GM10266 (cell line): ENCODE results near the gene MRC1.

Experiments
- DNase-seq: peaks from one replicate; pipeline ENCODE4 v3.0.0; 2012; ENCODE audit errors: extremely low spot score
- TF ChIP-seq, protein P1 (sequence below): IDR thresholded peaks from 2 replicates; pipeline ENCODE4 v1.5.1; 2012; ENCODE audit warnings: mild to moderate bottlenecking, low read depth; ENCODE audit not compliant: control insufficient read depth, insufficient read depth; ENCODE audit errors: missing control alignments

Gene MRC1

GRCh38 chr10:17808971-17809841 is at the start of gene MRC1:
TSS of gene MRC1 (plus strand) at chr10:17809348. CDS start at chr10:17809466, 118 bp downstream.
- no peak for DNase-seq
- TF ChIP-seq, protein P1, sequence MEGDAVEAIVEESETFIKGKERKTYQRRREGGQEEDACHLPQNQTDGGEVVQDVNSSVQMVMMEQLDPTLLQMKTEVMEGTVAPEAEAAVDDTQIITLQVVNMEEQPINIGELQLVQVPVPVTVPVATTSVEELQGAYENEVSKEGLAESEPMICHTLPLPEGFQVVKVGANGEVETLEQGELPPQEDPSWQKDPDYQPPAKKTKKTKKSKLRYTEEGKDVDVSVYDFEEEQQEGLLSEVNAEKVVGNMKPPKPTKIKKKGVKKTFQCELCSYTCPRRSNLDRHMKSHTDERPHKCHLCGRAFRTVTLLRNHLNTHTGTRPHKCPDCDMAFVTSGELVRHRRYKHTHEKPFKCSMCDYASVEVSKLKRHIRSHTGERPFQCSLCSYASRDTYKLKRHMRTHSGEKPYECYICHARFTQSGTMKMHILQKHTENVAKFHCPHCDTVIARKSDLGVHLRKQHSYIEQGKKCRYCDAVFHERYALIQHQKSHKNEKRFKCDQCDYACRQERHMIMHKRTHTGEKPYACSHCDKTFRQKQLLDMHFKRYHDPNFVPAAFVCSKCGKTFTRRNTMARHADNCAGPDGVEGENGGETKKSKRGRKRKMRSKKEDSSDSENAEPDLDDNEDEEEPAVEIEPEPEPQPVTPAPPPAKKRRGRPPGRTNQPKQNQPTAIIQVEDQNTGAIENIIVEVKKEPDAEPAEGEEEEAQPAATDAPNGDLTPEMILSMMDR, result no peak

- TF ChIP-seq, protein P1, result no peak
- no peak for DNase-seq
Measured at GRCh38 chr10:17764142-17764541, 45.0 kb upstream of the MRC1 start.

- DNase-seq, result no peak
- TF ChIP-seq, protein P1, result no peak
Measured at GRCh38 chr10:17765602-17766001, 43.5 kb upstream of the MRC1 start.

GRCh38 chr10:17766731-17767130 is 42.4 kb upstream of the MRC1 start:
- TF ChIP-seq, protein P1, result no peak
- DNase-seq, result no peak

GRCh38 chr10:17768496-17768895 is 40.7 kb upstream of the MRC1 start:
- no peak for DNase-seq
- TF ChIP-seq, protein P1, result no peak

GRCh38 chr10:17768957-17769356 is 40.2 kb upstream of the MRC1 start:
- TF ChIP-seq, protein P1, result no peak
- DNase-seq, result no peak

- TF ChIP-seq, protein P1, result no peak
- DNase-seq, result no peak
Measured at GRCh38 chr10:17771017-17771416, 38.1 kb upstream of the MRC1 start.
